GM12873 (cell line): ENCODE data around the gene GCSAML.
A peak's percentile ranks its signal among the peaks of the same experiment; 100 is the strongest.

Source experiments
- TF ChIP-seq, protein P1 (sequence below): IDR thresholded peaks from 2 replicates; pipeline ENCODE4 v1.5.1; 2012; ENCODE audit warnings: low read depth, mild to moderate bottlenecking, moderate library complexity, low read length, control low read depth; ENCODE audit not compliant: insufficient read depth; ENCODE audit errors: missing control alignments

The GCSAML gene

DNA sequence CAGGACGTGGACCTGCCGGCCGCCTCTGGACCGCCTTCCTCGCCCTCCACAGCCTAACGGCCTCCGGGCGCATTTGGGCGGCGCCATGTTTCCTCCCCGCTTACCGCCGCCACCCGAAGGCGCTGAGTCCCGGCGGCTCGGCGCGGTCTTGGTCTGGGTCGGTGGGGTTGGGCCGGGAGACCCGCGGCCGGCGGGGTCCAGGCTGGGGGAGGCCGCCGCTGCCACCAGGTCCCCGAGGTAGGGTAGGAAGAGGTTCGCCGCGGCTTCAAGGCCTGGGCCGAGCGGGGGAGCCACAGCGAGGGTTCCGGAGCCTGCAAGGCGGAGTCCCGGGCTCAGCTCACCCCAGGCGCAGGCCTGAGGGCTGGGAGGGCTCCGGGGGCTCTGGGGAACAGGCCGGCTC, 18.1 kb upstream of the GCSAML start:
- TF ChIP-seq, protein P1, sequence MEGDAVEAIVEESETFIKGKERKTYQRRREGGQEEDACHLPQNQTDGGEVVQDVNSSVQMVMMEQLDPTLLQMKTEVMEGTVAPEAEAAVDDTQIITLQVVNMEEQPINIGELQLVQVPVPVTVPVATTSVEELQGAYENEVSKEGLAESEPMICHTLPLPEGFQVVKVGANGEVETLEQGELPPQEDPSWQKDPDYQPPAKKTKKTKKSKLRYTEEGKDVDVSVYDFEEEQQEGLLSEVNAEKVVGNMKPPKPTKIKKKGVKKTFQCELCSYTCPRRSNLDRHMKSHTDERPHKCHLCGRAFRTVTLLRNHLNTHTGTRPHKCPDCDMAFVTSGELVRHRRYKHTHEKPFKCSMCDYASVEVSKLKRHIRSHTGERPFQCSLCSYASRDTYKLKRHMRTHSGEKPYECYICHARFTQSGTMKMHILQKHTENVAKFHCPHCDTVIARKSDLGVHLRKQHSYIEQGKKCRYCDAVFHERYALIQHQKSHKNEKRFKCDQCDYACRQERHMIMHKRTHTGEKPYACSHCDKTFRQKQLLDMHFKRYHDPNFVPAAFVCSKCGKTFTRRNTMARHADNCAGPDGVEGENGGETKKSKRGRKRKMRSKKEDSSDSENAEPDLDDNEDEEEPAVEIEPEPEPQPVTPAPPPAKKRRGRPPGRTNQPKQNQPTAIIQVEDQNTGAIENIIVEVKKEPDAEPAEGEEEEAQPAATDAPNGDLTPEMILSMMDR, result no peak

DNA sequence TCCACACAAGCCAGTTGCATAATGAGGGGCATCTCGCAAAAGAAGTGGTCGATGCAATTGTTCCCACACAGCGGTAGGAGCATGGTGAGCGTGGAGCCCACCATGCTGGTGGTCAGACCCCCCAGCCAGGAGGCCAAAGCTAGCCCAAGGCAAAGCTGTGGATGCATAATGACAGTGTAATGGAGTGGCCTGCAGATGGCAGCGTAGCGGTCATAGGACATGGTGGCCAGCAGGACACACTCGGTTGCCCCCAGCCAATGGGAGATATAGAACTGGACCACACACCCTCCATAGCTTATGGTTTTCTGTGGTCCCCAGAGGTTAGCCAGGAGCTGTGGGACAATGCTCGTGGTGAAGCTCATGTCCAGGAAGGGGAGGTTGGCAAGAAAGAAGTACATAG, 17.0 kb upstream of the GCSAML start:
- TF ChIP-seq, protein P1, result peak; percentile 22

DNA sequence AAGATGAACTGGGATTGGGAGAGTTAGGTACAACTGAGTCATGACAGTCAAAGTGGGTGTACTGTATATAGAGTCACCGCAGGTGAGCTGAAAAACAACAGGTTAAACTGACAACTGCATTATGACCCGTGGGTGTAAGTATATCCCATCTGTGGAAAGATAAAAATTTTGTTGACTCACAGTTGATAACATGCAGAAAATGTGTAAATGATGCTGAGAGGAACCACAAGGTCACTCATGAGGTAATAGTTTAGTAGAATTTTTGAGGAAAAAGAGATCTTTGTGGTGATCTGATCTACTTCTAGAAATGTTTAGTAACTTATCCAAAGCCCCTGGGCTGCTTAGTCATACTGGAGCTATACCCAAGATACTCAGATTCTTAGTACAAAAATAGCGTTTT, 13.5 kb upstream of the GCSAML start:
- TF ChIP-seq, protein P1, result no peak

DNA sequence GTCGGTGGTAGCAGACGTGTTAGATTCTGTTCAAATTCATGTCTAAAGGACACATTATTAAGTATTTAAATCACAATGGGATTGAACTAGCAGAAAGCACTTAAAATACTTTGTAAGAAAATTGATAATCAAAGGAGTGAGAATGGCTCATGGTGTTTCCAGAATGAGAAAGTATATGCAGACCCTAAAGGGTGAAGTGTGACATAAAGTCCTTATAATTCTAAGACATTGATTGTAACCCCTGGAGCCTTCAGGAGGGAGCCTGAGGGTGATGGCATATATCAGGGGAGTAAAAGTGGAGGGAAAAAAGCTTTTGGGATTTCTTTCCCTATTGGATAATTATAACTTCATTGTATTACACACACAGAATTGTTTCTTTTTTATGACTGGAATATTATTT, 12.6 kb upstream of the GCSAML start, which contains the start of gene OR2C3:
TSS of gene OR2C3 (minus strand) at position 101 of the 400 bp plus-strand sequence. CDS start 3,929 bp downstream, outside the sequence.
- TF ChIP-seq, protein P1, result no peak

DNA sequence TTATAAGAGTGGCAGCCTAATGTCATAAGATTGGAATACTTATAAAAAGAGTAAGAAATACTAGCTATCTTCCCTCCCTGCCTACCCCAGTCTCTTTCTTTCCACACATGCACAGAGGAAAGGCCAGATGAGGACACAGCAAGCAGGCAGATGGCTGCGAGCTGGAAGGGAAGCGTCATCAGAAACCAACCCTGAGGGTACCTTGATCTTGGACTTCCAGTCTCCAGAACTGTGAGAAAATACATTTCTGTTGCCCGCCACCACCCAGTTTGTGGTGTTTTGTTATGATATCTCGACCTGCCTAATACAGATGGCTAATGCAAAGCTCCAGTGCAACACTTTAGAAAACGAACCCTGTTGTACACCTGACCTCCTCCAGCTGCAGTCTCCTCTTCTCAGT, 10.4 kb upstream of the GCSAML start:
- TF ChIP-seq, protein P1, result no peak

DNA sequence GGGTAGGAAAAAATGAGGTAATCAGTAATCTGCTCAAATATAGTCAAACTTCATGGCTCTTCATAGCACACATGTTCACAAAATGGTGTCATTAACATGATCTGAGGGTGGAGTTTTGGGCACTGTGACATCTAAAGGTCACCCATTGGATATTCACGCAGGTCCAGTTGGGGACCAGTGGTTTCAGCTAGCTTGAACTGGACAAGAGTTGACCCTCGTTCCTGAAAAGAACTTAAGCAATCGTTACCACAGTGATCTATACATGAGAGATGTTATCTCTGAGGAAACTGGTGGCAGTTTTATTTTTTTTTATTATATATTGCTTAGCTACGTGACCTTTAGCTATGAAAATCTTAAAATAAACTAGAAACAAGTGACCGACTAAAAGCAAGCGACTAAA, 9.7 kb upstream of the GCSAML start:
- TF ChIP-seq, protein P1, result no peak

DNA sequence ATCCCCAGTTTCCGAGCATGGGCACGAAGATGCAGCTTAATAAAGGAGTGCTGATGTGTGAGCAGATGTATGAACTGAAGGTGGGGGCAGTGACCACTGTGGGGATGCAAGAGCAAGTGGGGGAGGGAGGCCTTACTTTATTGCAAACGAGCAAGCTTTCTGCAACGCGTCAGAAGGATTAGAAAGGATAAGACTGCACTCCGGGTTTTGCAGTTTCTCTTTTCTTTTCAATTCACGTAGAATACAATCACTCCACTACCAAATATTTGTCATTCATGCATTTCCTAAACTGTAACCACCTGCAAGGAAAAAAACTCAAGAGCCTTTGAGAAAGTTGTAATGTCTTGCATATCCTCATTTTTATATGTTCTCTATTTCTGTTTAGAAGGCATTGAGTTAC, 8.4 kb upstream of the GCSAML start:
- TF ChIP-seq, protein P1, result no peak
